Urothelium cell line (cell line): Measurements from ENCODE around the gene MACROD1.
"Not testable (repeated sequence)": the region's sequence is repeated elsewhere in the genome, so short reads cannot be mapped to it uniquely, and the experiment has no call there.

Experiments used
- DNase-seq: peaks from one replicate; pipeline ENCODE4 v3.0.0; 2011; ENCODE audit warnings: low spot score, mixed read lengths
- FAIRE-seq: peaks from 2 replicates; lab custom pipeline; 2011; peaks lifted over from hg19 to GRCh38; lab: Jason Lieb, UNC

MACROD1 gene

GRCh38 chr11:64185693-64186491, 20.0 kb upstream of the MACROD1 start, which contains the start of gene STIP1:
TSS of gene STIP1 (plus strand) at chr11:64186171. CDS start at chr11:64186262, 91 bp downstream.
- FAIRE-seq: peak; percentile 66

GRCh38 chr11:64185175-64185692, 19.3 kb upstream of the MACROD1 start:
- DNase-seq: peak; percentile 77
- no peak for FAIRE-seq

More at GRCh38 chr11:64185693-64186491, 20.0 kb upstream of the MACROD1 start, which contains the start of gene STIP1:
- DNase-seq: peak; percentile 98

DNA sequence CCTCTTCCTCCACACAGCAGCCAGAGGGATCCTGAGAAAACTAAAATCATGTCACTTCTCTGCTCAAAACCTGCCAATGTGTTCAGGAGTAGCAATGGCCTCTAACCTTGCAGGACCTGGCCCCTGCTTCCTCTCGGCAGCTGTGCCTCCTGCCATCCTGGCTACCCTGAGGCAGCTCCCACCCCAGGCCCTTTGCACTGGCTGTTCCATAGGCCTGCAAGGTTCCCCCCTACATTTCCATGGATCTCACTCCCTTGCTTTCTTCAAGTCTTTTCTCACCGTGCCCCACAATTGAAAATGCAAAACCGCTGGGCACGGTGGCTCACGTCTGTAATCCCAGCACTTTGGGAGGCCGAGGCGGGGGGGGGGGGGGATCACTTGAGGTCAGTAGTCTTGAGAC, 18.0 kb upstream of the MACROD1 start:
- DNase-seq (no peak), FAIRE-seq (no peak)

GRCh38 chr11:64181506-64182411, 15.8 kb upstream of the MACROD1 start:
- peak; percentile 93 for DNase-seq
- no peak for FAIRE-seq

GRCh38 chr11:64180891-64181290, 15.0 kb upstream of the MACROD1 start:
- DNase-seq (no peak), FAIRE-seq (no peak)

DNA sequence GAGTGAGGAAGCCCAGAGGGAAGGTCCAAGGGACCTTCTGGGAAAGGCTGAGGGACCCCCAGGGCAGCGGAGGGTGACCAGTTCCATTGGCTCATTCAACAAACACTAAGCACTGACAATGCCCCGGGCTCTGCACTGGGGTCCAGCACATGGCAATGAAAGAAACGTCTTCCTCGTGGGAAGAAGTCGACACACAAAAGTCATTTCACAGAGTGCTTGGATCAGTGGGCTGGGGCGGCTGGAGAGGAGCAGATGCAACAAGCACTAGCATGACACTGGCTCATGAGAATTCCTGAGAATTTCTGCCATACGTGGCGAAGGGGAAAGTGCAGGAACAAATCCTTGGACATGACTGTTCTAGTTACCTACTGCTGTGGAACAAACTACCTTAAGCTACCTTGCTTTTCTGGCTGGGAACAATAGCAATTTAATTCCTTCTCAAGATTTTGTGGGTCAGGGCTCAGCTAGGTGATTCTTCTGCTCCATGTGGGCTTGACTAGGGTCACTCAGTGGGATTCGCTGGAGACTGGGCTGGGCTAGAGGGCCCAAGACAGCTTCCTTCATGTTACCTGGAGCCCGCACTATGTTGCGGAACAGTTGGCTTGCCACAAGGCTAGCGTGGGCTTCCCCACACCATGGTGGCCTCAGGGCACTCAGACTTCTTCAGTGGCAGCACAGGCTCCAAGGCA, 13.2 kb upstream of the MACROD1 start:
- DNase-seq (no peak), FAIRE-seq (no peak)

- FAIRE-seq: no peak
- no peak for DNase-seq
Measured at GRCh38 chr11:64178203-64178602, 12.3 kb upstream of the MACROD1 start.

DNA sequence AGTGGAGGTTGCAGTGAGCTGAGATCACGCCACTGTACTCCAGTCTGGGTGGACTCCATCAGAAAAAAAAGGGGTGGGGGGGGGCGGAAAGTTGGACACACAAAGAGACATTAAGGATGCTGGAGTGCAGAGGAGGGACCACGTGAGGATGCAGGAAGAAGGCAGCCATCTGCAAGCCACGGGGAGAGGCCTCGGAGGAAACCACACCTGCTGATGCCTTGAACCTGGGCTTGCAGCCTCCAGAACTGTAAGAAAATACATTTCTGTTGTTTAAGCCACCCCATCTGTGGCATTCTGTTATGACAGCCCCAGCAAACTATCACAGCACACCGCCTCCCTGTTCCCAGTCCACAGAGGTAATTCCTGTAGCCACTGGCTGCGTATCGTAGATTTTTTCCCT, 10.8 kb upstream of the MACROD1 start:
- DNase-seq: no peak
- no peak for FAIRE-seq

DNA sequence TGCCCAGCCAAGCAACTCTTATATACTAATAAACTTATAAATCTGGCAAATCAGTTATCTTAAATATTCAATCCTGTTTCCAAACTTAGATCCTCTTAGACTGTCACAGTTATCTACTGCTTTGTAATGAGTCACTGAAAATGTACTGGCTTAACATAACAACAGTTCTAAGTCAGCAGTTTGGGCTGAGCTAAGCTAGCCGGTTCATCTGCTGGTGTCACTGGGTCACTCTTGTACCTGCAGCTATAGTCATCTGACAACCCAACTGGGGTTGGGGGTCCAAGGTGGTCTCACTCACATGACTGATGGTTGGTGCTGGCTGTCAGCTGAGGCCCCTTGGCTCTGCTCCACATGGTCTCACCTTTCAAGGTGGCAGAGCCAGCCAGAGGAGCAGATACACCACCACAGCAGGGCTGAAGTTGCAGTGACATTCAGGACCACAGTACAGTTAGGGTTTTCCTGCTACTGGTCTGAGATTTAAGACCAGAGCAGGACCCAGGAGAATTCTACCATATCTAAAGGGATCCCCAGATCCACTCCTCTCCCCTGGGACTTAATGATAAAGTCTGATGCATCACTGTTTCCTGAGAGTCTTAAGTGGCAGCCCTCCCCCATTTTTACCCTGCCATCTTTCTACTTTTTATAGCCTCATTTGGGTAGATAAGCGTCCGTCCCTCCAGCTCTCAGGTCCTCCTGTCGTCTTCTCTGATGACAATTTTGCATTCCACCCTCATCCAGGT, 7.9 kb upstream of the MACROD1 start:
- no peak for DNase-seq
- FAIRE-seq: no peak

- FAIRE-seq (no peak), DNase-seq (no peak)
Measured at GRCh38 chr11:64170419-64170818, 4.5 kb upstream of the MACROD1 start.

DNA sequence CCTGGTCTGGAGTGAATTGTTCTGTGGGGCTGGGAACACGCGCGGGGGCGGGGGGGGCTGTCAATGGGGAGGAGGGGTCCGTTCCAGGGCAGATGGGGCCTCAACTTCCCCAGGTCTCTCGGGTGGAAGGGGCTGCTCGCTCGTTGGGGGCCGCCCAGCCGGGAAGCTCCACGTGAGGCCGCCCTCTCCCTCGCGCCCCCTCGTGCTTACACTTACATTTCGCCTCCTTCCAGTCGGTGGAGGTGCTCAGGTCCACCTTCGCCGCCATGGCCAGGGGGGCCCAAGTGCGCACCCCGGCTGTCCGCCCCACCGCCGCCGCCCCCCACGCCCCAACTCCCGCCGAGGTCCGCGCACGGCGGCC, 452 bp downstream of the MACROD1 start:
- DNase-seq (peak; percentile 45), FAIRE-seq (no peak)

DNA sequence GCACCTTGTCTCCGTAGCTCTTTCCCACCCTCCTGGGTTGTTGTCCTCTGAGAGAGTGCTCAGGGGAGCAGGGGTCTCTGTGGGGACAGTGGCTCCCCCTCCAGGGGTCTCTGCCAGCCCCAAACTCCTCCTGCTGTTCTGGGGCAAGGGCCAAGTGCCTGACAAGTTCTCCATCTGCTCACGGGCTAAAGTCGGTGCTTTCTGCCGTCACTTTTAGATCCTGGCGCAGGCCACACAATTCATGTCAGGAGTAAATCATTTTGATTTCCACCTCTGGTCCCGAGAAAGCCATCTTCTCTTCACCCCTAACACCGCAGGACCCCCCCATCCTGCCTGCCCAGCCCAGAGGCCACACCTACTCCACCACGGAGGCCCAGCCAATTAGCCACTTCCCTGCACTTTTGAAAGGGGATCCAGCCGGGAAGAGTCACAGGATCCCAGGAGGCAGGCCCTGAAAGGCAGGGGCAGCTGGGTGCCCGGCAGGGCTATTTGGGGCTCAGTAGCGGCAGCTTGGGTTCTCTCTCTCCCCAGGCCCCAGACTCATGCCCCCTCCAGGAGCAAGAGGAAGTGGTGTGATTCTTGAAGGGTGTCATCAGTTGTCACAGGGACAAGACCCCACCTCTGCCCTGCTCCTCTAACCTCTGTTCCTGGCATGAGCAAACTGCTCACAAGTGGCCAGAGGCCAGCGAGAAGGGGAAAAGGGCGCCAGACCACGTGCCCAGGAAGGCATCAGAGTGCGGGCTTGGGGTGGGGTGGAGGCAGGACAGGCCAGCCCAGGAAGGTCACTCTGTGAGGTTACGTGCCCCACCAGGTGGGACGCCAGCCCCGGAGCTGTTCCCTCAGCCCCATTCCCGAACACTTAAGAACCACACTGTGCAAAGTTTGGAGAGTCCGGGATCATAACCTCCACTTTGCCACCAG, 1.3 kb downstream of the MACROD1 start:
- no peak for FAIRE-seq
- no peak for DNase-seq

DNA sequence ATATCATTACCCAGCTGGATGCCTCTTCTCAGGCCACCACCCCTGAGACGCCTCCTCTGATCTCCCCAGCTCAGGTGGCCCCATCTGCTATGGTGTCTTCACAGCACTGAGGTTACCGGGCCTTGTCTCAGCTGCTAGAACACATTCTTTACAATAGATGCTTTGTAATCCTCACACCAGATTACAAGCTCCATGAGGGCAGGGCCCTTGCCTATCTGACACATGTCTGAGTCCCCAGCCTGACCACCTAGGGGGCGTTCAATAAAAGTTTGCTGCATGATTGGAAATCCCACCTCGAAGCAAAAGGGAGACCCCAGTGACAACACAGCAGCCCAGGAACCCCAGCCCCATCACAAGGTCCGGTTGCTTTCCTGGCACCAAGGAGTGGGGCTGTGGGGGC, 2.0 kb downstream of the MACROD1 start:
- DNase-seq: no peak
- FAIRE-seq: no peak

DNA sequence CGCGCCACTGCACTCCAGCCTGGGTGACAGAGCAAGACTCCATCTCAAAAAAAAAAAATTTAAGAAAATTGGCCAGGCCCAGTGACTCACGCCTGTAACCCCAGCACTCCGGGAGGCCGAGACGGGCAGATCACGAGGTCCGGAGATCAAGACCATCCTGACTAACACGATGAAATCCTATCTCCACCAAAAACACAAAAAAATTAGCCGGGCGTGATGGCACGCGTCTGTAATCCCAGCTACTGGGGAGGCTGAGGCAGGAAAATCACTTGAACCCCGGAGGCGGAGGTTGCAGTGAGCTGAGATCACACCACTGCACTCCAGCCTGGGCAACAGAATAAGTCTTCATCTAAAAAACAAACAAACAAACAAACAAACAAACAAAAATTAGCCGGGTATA, 3.1 kb downstream of the MACROD1 start:
- not testable (repeated sequence) for FAIRE-seq, DNase-seq

GRCh38 chr11:64161037-64161436, 4.9 kb downstream of the MACROD1 start:
- no peak for DNase-seq
- FAIRE-seq: no peak

DNA sequence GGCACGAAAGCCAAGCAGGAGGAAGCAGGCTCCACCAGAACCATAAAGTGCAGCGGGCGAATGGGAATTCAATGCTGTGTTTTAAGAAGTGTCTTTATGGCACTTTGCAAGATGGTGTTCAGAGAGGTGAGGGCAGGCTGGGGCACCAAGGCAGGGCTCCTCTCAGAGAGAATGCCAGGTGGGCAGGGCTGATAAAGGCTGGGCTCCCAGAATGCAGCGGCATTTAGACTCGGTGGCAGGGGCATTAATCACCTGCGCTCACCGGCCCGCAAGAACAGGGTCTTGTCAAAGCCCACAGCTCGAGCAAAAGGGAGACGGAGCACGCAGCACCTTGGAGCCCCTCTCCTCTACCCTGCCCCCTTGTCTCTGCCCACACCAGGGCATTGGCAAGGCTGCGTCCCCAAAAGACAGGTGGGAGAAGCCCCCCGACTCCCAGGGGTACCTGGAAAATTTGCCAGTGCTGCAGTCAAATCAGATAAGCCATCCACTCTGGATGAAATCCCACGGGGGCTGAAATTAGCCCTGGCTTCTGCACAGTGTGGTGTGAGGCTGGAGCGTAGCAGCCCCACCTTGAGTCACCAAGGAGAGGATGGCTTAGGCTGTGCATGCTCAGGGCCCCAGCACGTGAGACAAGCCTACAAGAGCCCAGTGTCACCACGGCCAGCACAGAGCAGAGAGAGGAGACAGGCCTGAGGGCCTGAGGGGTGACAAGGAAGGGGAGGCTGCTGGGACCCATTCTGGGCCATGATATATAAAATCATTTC, 8.1 kb downstream of the MACROD1 start:
- DNase-seq (no peak), FAIRE-seq (no peak)

GRCh38 chr11:64156235-64157011, 9.5 kb downstream of the MACROD1 start:
- DNase-seq (no peak), FAIRE-seq (no peak)

DNA sequence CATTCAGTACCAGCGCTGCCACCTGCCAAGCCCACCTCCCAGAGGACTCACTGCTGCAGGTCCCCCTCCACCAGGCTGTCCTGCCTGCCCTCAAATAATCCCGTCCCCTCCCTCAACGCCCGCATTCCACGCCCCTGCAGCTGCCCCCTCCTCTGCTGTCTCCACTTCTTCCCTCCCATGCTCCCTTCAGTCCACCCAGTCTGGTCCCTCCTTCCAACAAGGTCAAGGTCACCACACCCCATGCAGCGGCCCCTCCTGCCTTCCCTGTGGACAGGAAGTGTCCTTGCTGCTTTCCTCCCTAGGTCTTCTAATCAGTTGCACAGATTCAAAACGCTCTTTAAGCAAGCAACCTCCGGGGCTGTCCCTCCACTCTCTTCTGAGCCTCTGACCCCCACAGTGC, 12.1 kb downstream of the MACROD1 start:
- DNase-seq: no peak
- no peak for FAIRE-seq
